ACC112 (cell line): ENCODE data around the gene ADD2.

Source experiments
- H2AFZ ChIP-seq: fragments of 200-600 bp; sonication (generic); one replicate; pipeline ENCODE4 v1.6.0; 2017; ENCODE audit warnings: antibody characterized with exemption, low read length; ENCODE audit not compliant: unreplicated experiment
- H3K27ac ChIP-seq: fragments of 200-600 bp; sonication (generic); 2 replicates; pipeline ENCODE4 v1.5.1; 2014; ENCODE audit warnings: low read depth, mild to moderate bottlenecking, antibody characterized with exemption, low read length, moderate library complexity
- H3K27me3 ChIP-seq: fragments of 200-600 bp; sonication (generic); 2 replicates; pipeline ENCODE4 v1.6.1; 2014; ENCODE audit warnings: mild to moderate bottlenecking, antibody characterized with exemption, low read length, moderate library complexity, mixed read lengths; ENCODE audit not compliant: insufficient read depth
- H3K36me3 ChIP-seq: fragments of 200-600 bp; sonication (generic); 2 replicates; pipeline ENCODE4 v1.6.1; 2016; ENCODE audit warnings: mild to moderate bottlenecking, antibody characterized with exemption, low read length, moderate library complexity, mixed read lengths; ENCODE audit not compliant: insufficient read depth
- H3K4me1 ChIP-seq: fragments of 200-600 bp; sonication (generic); one replicate; pipeline ENCODE4 v1.6.1; 2016; ENCODE audit warnings: low read length, mixed read lengths; ENCODE audit not compliant: insufficient read depth, unreplicated experiment, control insufficient read depth
- H3K4me3 ChIP-seq: fragments of 200-600 bp; sonication (generic); 2 replicates; pipeline ENCODE4 v1.5.1; 2014; ENCODE audit warnings: mild to moderate bottlenecking, low read depth, low read length
- H3K79me2 ChIP-seq: fragments of 200-600 bp; sonication (generic); one replicate; pipeline ENCODE4 v1.6.0; 2016; ENCODE audit warnings: low read length; ENCODE audit not compliant: control insufficient read depth, unreplicated experiment, insufficient read depth

Gene ADD2

DNA sequence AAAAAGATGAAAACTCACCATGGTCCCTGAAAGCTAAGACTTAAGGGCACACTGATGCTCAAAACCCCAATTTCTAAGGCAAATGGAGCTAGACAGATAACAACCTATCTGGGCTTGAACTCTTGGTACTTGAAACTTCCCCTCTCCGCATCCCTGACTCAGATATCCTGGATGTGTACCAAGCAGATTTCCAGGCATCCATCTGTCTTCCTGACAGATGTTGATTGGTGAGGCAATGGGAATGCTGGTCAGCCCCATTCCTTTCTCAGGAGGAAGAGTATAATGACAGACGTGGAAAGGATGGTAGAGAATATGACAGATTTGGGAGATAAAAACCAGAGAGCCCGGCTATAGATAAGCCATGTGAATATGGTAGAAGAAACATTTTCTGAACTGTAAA, 69.2 kb downstream of the ADD2 start:
- H3K79me2 ChIP-seq, result no peaks in the 10 kb centered on the region
- no peak overlapping the region for H3K27ac ChIP-seq
- no peaks in the 10 kb centered on the region for H3K4me1 ChIP-seq
- H3K4me3 ChIP-seq, result no peak overlapping the region
- no peak overlapping the region for H2AFZ ChIP-seq
- peaks cover 54% of the 10 kb centered on the region for H3K27me3 ChIP-seq
- H3K36me3 ChIP-seq, result no peaks in the 10 kb centered on the region

DNA sequence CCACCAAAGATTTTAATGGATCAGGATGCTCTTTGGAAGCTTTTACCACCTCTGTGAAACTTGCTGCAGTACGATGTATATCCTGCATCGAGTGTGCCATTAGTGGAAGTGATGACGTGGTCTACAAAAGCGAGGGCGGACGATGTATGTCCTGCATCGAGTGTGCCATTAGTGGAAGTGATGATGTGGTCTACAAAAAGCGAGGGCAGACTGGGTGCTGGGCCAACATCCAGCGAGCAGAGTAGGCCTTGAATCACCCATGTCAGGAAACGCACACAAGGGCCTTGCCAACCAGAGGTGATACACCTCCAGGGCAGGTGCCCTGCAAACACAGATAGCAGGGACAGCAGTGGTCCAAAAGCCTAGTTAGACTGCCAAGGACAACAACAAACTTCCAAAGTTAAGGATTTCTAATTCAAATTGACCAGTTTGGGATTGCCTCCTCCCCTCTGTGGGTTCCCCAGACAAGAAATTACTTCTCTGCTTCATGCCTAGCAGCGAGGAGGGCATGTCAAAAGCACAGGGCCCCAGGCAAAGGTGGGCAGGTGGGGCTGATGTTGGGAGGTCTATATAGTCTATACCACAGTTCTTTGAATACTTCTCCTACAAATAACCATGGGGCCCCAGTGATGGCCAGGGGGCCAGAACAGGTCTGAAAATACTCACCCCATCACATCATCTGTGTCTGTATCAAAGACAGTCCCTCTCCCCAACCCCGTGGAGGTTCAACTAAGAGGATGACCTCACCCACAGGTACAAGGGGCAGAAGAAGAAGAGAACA, 70.2 kb downstream of the ADD2 start:
- peaks cover 64% of the 10 kb centered on the region for H3K27me3 ChIP-seq
- no peak overlapping the region for H3K27ac ChIP-seq
- no peaks in the 10 kb centered on the region for H3K36me3 ChIP-seq
- no peaks in the 10 kb centered on the region for H3K4me1 ChIP-seq
- H3K4me3 ChIP-seq, result no peak overlapping the region
- H3K79me2 ChIP-seq, result no peaks in the 10 kb centered on the region
- no peak overlapping the region for H2AFZ ChIP-seq

DNA sequence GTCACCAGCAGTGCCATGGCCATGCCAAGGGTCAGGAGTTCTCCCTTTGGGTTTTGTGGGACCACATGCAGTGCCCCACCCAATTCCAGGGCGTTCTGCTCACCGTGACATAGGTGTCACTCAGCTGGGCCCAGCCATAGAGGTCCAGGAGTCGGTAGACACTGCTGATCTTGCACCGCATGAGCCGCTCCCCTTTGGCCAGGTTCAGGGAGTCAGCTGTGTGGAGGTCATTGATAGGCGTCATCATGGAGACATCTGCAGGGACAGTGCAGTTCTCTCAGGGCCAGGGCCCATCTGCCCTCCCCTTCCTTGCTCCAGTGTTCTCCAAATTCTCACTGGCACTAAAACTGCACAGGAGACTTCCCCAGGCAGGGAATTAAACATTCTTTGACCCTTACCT, 71.9 kb downstream of the ADD2 start:
- no peaks in the 10 kb centered on the region for H3K4me1 ChIP-seq
- no peak overlapping the region for H3K4me3 ChIP-seq
- no peaks in the 10 kb centered on the region for H3K79me2 ChIP-seq
- peaks cover 77% of the 10 kb centered on the region for H3K27me3 ChIP-seq
- H2AFZ ChIP-seq, result no peak overlapping the region
- H3K36me3 ChIP-seq, result no peaks in the 10 kb centered on the region
- no peak overlapping the region for H3K27ac ChIP-seq

DNA sequence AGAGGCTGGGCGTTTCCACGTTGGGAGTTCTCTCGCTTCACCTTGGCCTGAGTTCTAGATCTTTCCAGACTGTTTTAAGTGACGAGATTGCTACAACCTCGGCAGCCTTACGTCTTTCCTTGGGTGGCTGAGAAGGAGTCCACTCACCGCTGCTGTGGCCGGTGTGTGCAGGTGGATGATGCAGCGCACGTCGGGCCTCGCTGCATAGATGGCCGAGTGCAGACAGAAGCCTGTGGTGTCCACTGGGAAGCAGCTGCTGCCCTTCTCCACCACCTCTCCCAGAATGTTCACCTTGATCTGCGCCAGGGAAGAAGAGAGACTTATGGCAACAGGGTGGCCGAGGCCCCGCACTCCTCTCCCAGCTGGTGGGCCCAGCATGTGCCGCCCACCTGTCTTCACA, 75.7 kb downstream of the ADD2 start:
- no peak overlapping the region for H3K27ac ChIP-seq
- no peak overlapping the region for H3K4me3 ChIP-seq
- H2AFZ ChIP-seq, result no peak overlapping the region
- H3K27me3 ChIP-seq, result peaks cover 55% of the 10 kb centered on the region
- H3K36me3 ChIP-seq, result no peaks in the 10 kb centered on the region
- H3K79me2 ChIP-seq, result no peaks in the 10 kb centered on the region
- peaks cover under 1% of the 10 kb centered on the region for H3K4me1 ChIP-seq

DNA sequence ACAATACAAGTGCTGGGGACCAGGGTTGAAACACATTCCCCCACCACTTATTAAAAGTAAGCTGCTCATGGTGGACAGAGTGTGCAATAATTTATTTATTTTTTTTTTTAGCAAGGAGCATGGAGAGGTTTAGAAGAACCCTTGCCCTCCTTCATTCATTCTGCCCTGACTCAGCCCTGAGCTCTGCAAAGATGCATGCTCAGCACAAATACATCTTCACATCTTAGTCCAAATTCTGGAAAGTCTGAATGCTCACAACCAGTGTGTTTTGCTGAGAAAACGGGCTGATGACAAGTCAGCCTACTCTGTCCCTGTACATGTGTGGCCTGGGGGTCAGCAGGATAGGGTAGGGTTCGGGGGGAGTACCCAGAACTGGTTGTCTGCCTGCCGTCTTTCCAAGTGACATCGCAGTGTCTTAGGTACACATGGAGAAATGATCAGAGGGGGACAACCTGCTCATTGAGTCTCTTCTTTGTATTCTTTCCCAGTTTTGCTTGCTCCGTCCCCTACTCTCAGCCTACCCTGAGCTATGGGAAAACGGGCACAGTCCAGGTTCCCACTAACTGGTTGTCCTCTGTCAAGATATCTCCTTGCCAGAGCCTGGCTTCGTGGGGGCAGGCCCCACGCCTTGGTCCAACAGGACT, 76.4 kb downstream of the ADD2 start:
- Histone ChIP-seq H3K79me2 (no peaks in the 10 kb centered on the region), H2AFZ (no peak overlapping the region), H3K4me3 (no peak overlapping the region), H3K27ac (no peak overlapping the region), H3K4me1 (peaks cover 7% of the 10 kb centered on the region), H3K36me3 (no peaks in the 10 kb centered on the region), H3K27me3 (peaks cover 55% of the 10 kb centered on the region)

DNA sequence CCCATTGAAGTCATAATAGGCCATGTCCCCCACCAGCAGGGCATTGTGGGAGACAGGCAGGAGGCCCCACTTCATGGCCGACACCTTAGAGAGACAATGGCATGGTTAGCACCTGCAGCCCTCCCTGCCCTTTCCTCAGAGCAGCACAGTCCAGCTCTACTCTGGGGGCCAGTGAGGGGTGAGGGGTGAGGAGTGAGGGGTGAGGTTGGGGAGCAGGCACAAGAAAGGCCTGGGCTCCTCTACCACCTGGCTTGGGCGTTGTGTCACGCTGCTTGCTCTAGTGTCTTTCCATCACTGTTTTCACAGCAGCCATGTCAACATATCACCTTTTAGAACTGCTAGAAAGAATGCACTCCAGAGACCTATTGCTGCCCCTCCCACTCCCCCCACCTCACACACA, 77.2 kb downstream of the ADD2 start:
- Histone ChIP-seq H3K4me3 (no peak overlapping the region), H3K27me3 (peaks cover 56% of the 10 kb centered on the region), H2AFZ (no peak overlapping the region), H3K36me3 (no peaks in the 10 kb centered on the region), H3K4me1 (peaks cover 7% of the 10 kb centered on the region), H3K27ac (no peak overlapping the region), H3K79me2 (no peaks in the 10 kb centered on the region)

DNA sequence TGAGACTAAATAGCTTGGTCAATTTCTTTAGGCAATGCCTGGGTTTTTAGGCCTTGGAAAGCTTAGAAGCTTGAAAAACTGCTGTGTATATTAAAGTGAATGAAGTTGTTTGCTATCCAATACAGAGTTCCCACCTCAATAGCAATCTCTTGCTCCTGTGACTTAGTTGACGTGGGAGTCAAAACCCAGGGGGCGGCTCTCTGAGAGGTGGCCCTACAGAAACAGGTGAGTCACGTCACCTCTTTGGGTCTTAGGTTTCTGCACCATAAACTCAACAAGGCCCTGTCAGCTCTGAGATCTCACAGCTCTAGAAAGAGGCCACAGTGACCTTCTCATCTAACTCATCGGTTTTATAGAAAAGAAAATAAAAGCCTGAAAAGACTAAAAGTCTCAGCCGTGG, 79.6 kb downstream of the ADD2 start:
- Histone ChIP-seq H3K27ac (no peak overlapping the region), H3K4me3 (no peak overlapping the region), H3K36me3 (no peaks in the 10 kb centered on the region), H3K4me1 (peaks cover 7% of the 10 kb centered on the region), H2AFZ (no peak overlapping the region), H3K79me2 (no peaks in the 10 kb centered on the region), H3K27me3 (peaks cover 56% of the 10 kb centered on the region)

DNA sequence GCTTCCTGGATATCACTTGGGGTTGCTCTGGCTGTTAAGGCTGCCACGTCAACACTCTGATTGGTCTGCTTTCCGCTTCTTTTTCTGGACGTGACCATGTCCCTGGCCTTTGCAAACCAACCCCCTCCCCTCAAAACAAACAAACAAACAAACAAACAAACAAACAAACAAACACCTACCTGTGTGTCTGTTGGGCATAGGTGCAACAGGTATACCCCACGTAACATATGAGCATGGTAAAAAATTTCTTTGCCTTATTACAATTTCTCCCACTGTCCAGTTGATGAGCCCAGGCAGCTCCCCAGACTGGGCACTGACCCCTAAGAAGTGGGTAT, 80.6 kb downstream of the ADD2 start:
- peaks cover 7% of the 10 kb centered on the region for H3K4me1 ChIP-seq
- peaks cover 49% of the 10 kb centered on the region for H3K27me3 ChIP-seq
- no peak overlapping the region for H2AFZ ChIP-seq
- H3K4me3 ChIP-seq, result no peak overlapping the region
- no peak overlapping the region for H3K27ac ChIP-seq
- H3K36me3 ChIP-seq, result no peaks in the 10 kb centered on the region
- H3K79me2 ChIP-seq, result no peaks in the 10 kb centered on the region

DNA sequence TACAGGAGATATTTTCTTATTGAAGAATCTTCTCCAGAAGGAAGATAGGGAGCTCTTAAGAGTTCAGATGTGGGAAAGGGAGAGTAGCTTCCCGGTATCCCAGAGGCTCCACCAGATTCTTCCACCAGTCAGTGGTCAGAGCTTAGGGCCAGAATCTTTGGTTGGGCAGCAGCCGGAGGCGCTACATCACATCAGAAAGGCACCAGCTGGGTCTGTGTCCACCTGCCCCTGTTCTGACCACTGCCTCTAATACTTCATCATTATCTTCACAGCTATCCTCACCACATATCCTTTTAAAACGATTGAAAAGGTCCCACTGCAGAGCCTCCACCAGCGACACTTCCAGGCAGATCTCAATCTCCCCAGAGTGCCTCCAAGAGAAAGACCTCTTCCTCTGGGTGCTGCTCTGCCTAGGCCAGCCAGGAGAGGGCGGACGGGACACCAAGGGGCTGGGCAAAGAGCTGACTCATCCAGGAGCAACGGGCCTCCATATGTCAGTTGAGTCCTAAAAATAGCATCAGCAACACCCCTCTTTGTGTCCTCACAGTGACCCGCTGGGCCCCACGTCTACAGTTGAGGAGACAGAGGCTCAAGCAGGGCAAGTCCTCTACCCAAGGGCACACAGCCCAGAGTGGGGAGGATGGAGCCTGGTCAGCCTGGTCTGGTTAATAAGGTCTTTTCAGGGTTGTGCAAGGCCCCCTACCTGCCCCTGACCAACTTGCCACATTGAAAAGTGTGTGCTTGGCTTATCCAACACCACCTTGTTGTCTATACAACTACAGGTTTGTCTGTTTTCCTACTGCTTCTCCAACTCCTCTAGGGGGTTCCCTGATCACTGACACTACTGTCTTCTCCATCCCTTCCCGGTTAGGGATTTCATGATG, 81.2 kb downstream of the ADD2 start:
- H3K4me1 ChIP-seq, result peaks cover 7% of the 10 kb centered on the region

DNA sequence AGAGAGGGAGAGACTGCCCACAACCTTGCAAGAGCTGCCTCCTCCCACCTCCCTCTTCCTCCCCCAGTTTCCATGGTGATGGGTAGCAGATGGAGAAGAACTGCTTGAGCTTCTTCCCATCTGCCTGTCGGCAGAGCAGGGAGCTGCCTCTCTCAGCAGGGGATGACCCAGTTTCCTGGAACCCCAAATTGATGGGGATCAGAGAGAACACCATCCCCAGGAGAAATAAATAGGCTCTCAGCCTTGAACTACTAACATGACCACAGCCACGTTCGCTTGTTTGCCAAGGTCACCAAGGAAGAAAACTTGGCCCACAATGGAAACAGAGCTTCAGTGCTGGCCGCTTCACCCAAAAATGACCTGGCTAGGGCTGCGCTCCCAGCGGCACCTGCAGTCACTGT, 82.2 kb downstream of the ADD2 start:
- Histone ChIP-seq H2AFZ (no peak overlapping the region), H3K4me3 (no peak overlapping the region), H3K79me2 (no peaks in the 10 kb centered on the region), H3K36me3 (no peaks in the 10 kb centered on the region), H3K27me3 (peaks cover 48% of the 10 kb centered on the region), H3K4me1 (peaks cover 7% of the 10 kb centered on the region), H3K27ac (no peak overlapping the region)

More for the DNA sequence above, 81.2 kb downstream of the ADD2 start:
- peaks cover 45% of the 10 kb centered on the region for H3K27me3 ChIP-seq
- H3K79me2 ChIP-seq, result no peaks in the 10 kb centered on the region
- no peak overlapping the region for H2AFZ ChIP-seq
- H3K27ac ChIP-seq, result no peak overlapping the region
- H3K4me3 ChIP-seq, result no peak overlapping the region
- H3K36me3 ChIP-seq, result no peaks in the 10 kb centered on the region
